RPMI7951 (cell line): ENCODE measurements around the gene DENND1A. TPM values are rescaled to one million over a fixed set of nuclear protein-coding genes. Genes with fewer than 3 reads are reported as not detected.

Experiments used
- DNase-seq: peaks from one replicate; pipeline ENCODE4 v3.0.0-alpha.2; 2012; ENCODE audit warnings: low read depth
- total RNA-seq: library from RNA; depleted of rRNA; stranded (reverse); fragments of >200 nt; shearing (Covaris generic); gene quantifications from 2 replicates; pipeline ENCODE4 v1.2.3, GENCODE V29; 2014

DENND1A gene
- total RNA-seq, 1 experiment from 2014 or later, result 24.0 TPM

DNA sequence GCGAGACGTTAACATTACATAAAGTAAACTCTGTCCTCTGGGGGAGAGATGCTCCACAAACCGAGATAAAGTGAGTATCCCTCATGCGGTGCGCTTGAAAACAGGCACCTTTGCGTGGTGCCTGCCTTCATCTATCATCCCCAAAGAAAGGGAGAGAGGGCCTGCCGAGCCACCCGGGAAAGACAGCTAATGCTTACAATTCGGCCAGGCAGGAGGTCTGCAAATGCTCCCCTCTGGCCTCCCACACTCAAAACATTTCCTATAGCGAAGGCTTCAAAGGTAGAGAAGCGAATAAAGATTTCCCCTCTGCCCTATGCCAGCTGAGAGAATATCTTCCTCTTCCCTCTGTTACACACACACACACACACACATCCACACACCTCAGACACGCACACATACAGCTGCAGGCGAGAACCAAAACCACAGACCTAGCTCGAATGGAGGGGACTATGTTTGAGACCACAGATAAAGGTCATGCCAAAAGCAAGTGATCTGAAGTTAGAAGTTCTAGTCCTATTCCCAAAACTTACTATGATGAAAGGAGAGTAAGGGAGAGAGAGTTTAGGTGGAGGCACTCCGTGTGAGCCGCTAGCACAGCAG is 441.1 kb downstream of the DENND1A start:
- DNase-seq, result no peak

DNA sequence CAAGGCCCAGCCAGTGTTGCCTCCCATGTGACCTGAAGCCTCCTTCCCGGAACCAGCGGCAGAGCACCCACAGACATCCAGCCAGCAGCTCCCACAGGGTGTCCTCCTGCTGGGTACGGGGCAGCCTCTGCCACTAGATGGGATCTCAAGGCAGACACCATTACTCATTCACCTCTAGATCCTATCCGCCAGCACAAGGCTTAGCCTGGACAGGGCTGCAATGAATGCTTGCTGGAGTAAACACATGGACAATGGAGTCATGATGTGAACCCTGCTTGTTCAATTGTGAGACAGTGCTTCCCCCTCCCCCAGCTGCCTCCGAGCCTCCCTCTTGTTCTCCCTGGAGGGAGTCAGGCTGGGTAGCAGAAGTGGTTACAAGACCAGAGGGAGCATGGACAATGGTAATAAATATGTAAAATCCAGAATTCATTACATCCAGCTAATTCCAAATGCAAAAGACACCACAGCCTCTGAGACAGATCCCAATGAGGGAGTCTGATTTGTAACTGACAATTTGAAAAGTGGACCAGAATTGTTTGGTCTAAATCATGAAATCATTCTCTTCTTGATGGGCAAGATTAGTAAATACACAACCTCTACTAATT is 441.9 kb downstream of the DENND1A start:
- DNase-seq, result no peak

DNA sequence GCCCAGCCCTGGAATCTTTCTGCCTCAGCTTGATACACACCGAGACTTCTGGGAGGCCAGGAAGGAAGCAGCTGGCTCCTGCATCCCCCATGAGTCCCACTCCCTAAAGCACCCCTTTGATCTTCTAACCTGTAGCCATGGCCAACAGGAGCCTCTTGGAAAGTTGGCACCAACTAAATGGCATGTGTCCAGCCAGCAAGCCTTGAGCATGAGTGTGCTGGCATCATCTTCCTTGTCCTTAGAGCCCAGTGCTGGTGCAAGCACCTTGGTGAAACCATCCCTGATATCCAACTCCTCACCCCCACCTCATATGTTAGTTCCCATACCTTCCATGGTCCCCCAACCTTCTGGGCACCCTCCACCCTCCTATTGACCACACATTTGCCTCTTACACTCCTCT is 443.5 kb downstream of the DENND1A start:
- no peak for DNase-seq

DNA sequence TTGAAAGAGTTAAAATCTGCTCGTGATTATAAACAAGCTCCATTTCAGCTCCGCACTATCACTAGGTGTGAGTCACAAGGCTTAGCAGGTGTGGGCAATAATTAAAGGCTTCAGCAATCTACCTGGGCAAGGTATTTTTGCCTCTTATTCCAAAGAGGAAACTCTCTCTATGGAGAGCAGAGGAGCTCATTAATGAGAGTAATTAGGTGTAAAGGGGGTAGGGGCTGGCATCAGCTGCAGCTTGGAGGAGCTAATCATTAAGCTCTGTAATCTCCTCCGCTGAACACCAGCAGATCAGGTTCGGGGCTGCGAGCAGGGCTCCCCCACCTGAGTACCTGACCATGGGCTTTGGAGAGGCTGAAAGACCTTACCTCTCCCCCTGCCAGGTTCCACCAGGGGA is 444.7 kb downstream of the DENND1A start:
- DNase-seq, result no peak

DNA sequence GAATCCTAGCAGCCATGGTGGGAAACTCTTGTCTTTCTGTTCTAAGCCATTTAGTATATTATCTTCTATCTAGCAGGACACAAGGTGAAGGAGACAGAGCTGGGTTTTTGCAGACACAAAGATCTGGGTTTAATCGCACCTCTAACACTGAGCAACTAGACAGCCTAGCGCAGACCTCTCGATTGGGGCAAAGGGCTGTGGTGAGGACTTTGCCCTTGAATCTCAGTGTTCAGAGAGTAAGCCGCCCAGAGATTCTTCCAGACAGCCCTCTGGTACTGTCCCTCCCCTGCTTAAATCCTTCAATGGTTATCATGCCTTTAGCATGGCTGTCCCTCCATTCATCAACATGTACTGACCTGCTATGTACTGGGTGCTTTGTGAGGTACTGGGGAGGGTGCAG is 445.8 kb downstream of the DENND1A start:
- no peak for DNase-seq

DNA sequence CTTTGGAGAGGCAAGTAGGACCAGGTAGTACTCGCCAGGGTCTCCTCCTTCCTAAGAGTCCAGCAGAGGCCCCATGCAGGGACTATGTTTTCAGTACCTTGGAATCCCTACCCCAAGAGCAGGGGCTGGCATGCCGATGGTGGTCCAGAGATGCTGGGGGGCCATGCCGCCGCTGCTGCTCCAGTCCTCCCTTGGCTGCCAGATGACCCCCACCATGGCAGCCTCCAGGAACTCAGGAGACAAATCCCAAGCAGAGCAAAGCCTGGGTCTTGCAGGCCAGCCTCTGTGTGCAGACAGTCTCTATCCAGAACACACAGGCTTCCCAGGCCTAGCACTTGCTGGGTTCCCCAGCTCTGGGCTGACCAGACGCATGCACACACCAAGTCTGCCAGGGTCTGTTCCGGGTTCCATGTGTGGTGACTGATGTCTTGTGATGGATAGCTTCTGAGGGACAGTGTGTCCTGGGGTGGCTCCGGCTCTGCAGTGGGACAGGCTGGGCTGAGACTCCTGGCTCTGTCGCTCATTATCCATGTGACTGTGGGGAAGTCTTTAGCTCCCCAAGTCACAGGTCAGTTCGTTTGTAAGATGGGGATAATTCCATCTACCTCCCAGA is 446.6 kb downstream of the DENND1A start:
- DNase-seq, result no peak

DNA sequence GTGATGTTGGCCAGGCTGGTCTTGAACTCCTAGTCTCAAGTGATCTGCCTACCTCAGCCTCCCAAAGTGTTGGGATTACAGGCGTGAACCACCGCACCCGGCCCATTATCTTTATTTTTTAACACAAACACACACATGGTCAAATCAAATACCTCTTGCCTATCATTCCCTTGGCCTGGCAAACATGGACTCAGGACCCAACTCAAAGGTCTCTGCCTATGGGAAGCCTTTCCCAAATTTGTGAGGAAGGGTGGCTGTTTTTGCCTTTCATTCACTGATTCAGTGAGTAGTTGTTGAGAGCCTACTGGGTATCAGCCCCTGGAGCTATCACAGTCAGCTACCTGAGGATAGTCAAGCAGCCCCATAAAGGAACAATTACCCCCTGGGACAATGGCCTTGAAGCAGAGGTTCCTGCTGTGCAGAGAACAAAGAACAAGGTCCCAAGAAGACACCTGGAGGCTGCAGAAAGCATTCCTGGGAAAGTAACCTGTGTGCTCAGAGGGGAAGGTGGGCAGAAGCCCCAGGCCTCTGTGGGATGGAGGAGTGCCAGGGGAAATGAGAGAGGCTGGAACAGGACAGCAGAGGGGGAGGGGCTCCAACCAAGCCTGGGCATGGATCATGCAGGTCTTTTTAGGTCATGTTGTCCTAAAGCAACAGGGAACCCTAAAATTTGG is 447.5 kb downstream of the DENND1A start:
- DNase-seq, result no peak

DNA sequence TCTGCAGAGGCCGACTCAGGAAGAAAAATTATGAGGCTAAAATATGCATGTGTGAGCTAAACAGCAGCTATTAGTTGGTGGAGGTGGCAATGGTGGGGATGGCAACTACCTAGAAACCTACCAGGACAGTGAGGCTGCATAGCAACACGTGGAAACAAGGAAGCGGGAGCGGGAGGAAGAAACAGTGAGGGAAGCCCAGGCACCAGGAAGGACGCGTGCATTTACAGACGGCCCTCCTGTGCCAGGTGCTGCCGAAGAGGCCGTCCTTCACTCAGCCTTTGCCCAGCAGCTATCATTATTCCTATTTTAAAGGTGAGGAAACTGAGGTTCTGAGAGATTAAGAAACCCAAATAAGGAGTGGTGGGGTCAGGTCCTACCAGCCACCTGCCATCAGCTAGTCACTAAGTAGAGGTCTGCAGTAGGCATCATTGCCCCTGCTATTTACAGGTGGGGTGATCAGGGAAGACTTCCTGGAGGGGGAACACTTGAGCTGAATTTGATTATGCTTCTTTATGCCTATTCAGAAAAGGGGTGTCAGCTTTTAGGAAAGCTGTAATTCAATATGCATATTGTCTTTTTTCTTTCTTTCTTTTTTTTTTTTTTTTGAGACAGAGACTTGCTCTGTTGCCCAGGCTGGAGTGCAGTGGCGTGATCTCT is 448.6 kb downstream of the DENND1A start:
- DNase-seq, result no peak

DNA sequence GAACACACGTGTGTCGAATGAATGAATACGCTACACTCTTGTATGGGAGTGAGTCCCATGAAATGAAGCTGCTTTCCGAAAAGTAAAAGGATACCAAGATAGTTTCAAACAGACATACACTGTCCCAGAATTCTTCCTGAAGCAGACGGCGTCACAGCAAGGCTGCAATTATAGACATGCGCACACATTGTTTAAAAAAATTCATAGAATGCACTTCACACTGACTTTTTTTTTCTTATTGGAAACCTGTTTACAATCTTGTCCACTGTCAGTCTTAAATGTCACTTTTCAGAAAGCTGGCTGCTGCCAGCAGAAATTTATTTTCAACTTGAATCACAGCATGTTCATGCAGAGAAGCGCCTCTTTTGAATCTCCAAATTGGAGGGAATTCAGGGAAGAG is 449.1 kb downstream of the DENND1A start:
- no peak for DNase-seq

DNA sequence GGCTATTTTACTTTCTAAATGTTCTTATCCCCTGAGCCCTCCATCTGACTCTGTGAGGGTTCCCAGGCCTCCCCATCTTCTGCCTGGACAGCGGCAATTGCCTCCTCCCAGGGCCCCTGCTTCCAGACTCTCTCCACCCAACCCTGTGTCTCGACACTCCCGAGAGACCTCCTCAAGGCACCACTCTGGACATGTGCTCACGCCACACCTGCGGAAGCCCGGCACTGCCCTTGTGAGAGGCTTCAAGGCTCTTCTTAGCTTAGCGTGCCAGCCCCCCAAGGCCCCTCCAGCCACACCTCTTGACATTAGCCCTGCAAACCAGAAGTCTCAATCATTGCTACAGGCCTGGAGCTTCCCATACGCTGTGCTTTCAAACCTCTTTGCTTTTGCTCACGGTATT is 449.8 kb downstream of the DENND1A start:
- DNase-seq, result no peak

DNA sequence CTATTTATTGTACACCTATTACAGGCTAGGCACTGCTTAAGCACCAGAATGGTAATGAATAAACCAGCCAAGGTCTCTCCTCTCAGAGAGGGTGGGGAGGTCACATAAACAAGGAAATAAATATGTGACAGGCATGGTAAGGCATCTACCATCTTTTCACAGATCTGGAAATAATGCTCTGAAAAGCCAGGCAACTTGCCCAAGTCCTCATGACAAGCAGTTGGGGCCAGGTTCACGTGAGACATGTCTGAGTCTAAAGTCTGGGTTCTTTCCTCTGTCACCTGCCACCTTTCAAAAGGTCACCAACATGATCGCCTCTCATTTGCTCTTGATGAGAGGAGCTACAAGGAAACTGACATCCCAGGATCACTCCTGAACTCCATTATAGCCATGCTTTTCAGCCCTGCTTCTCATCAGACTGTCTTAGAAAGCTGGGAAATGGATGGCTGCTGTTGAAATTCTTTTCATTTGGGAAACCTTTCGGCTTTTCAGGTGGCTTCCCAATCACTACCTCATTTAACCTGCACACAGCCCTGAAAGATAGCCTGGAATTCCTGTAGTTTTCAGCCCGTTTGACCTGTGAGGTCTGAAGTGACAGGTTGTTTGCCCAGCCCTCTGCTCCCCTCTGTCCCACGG is 450.8 kb downstream of the DENND1A start:
- DNase-seq, result no peak

DNA sequence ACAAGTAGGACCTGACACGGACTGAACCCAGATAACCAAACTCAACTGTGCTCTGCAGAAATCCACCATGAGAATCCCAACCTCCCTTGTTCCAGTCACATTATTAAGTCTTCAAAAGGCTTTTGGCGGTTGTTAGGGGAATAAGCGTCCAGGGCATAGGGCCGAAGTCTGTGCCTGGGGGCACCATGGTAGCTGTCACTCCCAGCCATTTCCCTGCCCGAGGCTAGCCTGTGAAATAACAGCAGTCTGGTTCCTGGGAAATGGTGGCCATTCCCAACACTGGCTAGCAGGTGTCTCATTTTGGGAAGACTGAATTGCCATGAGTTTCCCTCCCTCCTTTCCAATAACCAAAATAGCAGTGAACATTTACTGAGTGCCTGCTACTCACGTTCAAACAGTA is 451.8 kb downstream of the DENND1A start:
- no peak for DNase-seq

DNA sequence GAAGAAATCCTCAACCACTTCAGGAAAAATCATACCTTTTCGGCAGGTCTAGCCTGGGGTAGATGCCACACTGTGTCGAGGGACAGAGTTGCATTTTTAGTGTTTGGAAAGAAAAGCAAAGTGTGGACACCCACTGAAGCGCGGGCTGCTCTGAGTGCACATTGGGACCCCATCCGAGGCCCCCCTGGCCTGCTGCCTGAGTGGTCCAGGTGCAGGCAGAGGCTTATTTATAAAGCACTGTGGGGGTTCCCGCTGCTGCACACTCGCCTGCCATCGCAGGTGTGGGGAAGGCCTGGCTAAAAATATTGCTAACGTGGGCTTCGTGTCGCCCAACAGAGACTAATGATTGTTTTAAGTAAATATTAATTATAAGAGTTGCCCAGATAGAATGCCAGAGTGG is 454.5 kb downstream of the DENND1A start:
- no peak for DNase-seq

DNA sequence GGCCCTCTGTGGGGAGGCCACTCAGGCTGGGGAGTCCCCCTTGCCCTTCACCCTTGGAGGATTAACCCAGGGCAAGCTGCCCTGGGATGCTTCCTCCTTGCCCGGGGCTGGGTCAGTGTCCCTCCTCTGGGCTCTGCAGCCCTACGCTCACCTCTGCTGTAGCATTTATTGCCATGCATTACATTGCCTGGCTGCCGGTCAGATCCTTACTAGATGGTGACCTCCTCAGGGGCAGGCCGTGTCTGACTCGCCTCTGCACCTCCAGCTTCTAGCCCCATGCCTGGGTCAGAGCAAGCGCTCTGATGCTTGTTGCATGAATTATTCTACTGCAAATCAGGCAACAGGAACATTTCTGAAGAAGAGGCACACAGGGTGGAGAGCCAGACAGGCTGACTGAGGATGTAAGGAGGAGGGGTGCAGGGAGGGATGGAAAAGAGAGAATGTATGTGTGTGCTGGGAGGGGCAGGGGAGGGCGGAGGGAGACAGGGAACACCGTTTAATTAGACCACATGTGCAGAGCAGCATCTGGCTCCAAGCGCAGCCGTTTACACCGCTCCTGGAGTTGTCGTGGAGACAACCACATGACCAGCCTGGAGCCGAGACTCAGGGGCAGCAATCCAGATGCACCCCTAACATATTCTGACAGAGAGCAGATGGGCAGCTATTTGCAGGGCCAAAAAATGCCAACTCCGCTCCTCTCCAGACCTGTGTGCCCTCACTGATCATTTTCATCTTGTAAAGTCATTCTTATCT is 456.9 kb downstream of the DENND1A start:
- DNase-seq, result no peak

DNA sequence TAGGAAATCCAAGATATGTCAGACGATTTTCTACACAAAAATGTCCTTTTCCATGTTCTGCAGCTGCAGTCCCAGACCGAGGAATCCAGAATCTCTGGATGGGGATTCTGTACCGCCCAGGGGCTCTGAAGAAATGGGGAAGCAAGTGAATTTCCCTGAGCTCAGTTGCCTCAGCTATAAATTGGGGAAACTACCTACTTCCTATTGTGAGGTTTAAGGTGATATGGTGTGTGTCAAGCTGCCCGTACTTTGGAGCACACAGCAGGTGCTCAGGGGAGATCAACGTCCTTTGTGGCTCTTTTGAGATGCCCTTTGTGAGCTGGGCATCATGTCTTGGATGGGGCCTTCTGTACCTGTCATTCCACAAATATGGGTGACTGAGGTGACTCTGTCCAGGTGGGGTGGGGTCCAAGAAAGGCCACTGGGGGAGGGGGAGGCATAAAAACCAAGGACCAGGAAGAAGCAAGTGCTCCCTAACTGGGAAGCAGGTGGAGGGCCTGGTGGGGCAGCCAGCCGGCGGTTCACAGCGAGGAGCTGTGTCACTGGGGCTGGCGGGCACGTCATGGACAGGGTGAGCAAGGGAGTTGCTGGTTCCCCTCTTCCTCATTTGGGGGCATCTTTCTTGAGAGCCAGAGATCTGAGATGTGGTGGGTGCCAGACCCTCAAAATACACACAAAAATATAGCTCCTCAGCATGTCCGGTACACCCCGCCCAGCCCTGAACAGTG is 457.9 kb downstream of the DENND1A start:
- DNase-seq, result no peak

DNA sequence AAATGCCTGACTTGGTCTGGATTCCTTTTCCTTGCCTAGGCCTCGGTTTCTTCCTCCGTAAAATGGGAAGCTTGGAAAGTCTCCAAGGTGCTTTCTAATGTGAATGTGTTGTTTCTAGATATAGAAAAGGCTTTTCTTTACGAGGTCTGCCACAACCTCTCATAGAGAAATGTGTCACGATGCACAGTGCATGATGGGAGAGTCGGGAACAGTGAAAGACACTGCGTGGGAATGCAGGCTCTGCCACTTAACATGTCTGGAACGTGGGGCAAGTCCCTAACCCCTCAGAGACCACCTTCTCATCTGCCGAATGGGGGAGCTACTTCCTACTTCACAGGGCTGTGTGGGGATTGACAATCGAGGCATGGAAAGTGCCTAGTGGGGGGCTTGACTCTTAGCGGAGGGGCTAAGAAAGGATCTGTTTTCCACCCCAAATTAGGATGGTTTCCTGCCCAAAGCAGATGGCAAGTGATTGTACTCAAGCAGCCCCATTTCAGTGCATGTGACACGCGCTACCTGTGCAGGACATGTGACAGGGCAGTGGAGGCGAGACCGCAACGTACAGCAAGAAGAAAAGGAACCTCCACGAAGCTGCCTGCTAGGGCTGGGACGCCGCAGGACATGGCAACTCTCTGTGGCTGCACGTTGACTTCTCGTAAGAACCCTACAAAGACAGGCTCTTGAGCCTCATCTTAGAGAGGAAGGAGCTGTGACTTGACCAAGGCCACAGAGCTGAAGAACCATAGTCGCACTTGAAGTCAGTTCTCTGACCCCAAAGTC is 458.7 kb downstream of the DENND1A start:
- no peak for DNase-seq

DNA sequence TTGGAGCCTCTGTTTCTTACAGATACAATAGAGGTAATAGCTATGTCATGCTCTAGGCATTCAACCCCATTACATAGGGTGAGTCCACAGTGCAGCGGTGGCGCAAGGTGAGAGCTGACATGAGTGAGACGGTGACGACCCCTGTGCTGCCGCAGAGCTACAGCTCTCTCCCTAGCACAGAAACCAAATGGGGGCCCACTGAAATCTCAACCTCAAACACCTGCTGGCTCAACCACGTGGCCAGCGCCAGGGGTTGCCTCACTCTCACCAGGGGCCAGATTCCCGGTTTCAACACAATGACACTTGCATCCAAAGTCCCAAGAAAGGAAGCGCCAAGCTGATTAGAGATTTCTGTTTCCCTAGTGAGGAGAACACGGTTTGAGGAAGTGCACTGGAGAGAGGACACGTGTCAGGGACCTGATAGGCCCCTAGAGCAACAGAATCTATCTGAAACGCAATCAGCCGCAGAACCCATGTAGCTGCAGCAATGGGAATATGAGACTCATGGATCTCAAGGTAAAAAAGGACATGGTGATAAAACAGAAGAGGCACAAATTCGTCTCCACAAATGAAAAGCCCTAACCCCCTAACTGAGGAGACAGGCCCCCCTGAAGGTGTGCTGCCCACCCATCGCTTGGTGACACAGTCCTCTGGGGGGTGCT is 459.7 kb downstream of the DENND1A start:
- no peak for DNase-seq

DNA sequence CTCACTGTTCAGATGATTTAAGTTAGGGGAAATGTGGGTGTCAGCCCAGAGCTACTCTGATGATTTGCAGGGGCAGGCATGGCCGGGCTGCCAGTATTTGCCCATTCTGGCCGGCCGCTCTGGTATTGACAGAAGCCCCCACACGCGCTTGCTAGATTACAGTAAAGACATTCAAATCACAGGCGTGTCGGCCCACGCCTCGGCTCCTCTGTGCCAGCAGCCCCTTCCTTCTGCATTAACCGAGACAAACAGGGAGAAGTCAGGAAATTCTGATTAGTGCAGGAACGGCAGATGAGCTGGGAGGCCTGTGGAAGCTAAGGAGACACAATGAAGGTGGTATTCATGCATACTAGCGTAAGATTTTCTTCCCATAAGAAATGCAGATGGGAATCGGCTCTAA is 460.6 kb downstream of the DENND1A start:
- no peak for DNase-seq

DNA sequence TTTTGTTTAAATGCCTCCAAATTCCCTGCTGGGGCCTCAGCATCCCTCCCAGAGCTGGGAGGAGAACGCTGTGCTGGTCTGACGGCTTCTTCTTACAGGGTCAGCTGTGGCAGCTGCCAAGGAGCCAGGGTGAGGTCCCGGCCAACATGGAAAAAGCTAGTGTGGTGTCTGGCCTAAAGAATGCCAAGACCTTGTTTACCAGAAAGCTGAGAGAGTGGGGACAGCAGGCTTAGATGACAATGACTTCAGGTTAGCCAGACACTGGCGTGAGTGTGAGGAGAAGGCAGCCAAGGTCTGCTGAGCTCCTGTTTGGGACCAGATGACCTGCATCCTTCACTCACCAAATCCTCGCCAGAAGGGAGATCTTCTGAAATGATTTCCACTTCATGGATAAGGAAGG is 461.4 kb downstream of the DENND1A start:
- DNase-seq, result no peak
